ENCODE measurements around the gene ATXN2. TPM values are rescaled to one million over a fixed set of nuclear protein-coding genes. Genes with fewer than 3 reads are reported as not detected.

ATXN2 gene
- total RNA-seq, 1 donor from 2014 or later, result 66.6 TPM

GRCh38 chr12:111532751-111533150 is 66.4 kb downstream of the ATXN2 start:
- peaks cover 49% of the 10 kb centered on the region for H3K36me3 ChIP-seq
- intact Hi-C loops (cut with DNase I), result no loop called here
- H3K9me3 ChIP-seq, result no peaks in the 10 kb centered on the region
- H3K27ac ChIP-seq, result no peak overlapping the region
- H3K27me3 ChIP-seq, result no peaks in the 10 kb centered on the region
- no peak overlapping the region for H3K4me3 ChIP-seq
- DNase-seq, result no peak
- no peak for TF ChIP-seq CTCF (IDR thresholded peaks at IDR 0.05)
- no peak for ATAC-seq
- no peaks in the 10 kb centered on the region for H3K4me1 ChIP-seq

- intact Hi-C loops (cut with DNase I), result no loop called here
- DNase-seq (no peak), ATAC-seq (peak; percentile 74)
- no peaks in the 10 kb centered on the region for H3K27me3 ChIP-seq
- H3K9me3 ChIP-seq, result no peaks in the 10 kb centered on the region
- H3K4me1 ChIP-seq, result no peaks in the 10 kb centered on the region
- H3K36me3 ChIP-seq, result peaks cover 40% of the 10 kb centered on the region
- H3K4me3 ChIP-seq, result no peak overlapping the region
- TF ChIP-seq CTCF (IDR thresholded peaks at IDR 0.05), result peak; percentile 66
- H3K27ac ChIP-seq, result no peak overlapping the region
These were observed 69.4 kb downstream of the ATXN2 start for GRCh38 chr12:111529424-111530368.

GRCh38 chr12:111523587-111524167 is 75.4 kb downstream of the ATXN2 start:
- ATAC-seq (no peak), DNase-seq (no peak)
- TF ChIP-seq CTCF (IDR thresholded peaks at IDR 0.05), result no peak
- Histone ChIP-seq H3K9me3 (no peaks in the 10 kb centered on the region), H3K4me1 (no peaks in the 10 kb centered on the region), H3K4me3 (no peak overlapping the region), H3K36me3 (peaks cover 74% of the 10 kb centered on the region), H3K27ac (no peak overlapping the region), H3K27me3 (no peaks in the 10 kb centered on the region)
- intact Hi-C loops (cut with DNase I), result no loop called here

GRCh38 chr12:111521801-111522200 is 77.3 kb downstream of the ATXN2 start:
- ATAC-seq, result no peak
- H3K9me3 ChIP-seq, result no peaks in the 10 kb centered on the region
- intact Hi-C loops (cut with DNase I), result no loop called here
- no peak overlapping the region for H3K27ac ChIP-seq
- no peaks in the 10 kb centered on the region for H3K4me1 ChIP-seq
- peaks cover 93% of the 10 kb centered on the region for H3K36me3 ChIP-seq
- no peak for DNase-seq
- no peaks in the 10 kb centered on the region for H3K27me3 ChIP-seq
- TF ChIP-seq CTCF (IDR thresholded peaks at IDR 0.05), result no peak
- no peak overlapping the region for H3K4me3 ChIP-seq

GRCh38 chr12:111519937-111520336 is 79.2 kb downstream of the ATXN2 start:
- peaks cover 99% of the 10 kb centered on the region for H3K36me3 ChIP-seq
- no peaks in the 10 kb centered on the region for H3K4me1 ChIP-seq
- no peaks in the 10 kb centered on the region for H3K27me3 ChIP-seq
- no peak overlapping the region for H3K4me3 ChIP-seq
- DNase-seq (no peak), ATAC-seq (no peak)
- no peak overlapping the region for H3K27ac ChIP-seq
- TF ChIP-seq CTCF (IDR thresholded peaks at IDR 0.05), result no peak
- intact Hi-C loops (cut with DNase I), result no loop called here
- H3K9me3 ChIP-seq, result no peaks in the 10 kb centered on the region
